ENCODE data around the gene BIRC5.
"Not testable (repeated sequence)": the region's sequence is repeated elsewhere in the genome, so short reads cannot be mapped to it uniquely, and the experiment has no call there.

Gene BIRC5

DNA sequence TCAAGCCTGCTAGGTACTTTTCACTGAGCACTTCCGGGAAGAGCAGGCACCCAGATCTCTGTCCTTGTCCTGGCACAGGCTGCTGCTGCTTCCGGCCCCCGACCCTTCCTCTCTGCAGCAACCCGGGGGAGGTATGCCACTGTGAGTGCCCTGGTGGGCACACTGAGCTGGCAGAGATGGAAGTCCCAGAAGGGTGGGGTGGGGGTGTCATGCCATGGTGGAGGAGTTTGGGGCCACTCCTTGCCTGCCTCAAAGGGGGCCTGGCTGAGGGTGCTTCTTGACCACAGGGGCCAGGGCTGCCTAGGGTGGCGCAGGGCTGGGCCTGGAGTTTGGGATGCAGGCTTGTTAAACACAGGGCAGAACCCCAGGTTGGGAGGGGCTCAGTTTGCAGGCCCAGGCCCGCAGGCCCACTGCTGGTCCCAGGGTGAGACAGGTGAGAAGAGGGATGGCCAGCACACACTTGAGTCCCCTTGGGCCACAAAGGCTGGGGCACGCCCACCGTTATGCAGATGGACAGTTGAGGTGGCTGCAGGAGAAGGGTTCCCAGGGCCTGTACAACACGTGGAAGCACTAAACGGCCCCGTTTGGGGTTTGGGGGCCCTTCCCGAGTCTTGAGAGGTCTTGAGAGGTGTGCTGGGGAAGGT is 26.1 kb downstream of the BIRC5 start:
- DNase-seq (ENCODE audit: low read depth), result no peak

DNA sequence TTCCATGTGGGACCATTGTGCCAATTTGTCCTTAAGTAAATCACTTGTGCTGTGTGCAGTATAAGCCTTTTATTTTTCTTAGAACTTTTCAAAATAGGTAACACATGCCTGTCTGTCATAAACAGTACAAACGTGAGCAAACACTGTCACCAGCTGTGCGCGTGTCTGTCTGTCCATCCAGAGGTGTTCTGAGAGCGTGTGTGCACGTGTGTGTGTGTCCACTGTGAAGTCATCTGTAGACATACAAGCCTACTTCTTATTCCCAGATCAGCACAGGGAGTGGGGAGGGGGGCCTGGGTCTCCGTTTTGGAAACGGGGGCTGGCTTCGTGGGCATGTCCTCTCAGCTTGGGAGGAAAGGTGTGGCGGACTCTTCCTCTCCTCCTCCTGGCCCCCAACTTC is 26.8 kb downstream of the BIRC5 start:
- no peak for DNase-seq (ENCODE audit: low read depth)

DNA sequence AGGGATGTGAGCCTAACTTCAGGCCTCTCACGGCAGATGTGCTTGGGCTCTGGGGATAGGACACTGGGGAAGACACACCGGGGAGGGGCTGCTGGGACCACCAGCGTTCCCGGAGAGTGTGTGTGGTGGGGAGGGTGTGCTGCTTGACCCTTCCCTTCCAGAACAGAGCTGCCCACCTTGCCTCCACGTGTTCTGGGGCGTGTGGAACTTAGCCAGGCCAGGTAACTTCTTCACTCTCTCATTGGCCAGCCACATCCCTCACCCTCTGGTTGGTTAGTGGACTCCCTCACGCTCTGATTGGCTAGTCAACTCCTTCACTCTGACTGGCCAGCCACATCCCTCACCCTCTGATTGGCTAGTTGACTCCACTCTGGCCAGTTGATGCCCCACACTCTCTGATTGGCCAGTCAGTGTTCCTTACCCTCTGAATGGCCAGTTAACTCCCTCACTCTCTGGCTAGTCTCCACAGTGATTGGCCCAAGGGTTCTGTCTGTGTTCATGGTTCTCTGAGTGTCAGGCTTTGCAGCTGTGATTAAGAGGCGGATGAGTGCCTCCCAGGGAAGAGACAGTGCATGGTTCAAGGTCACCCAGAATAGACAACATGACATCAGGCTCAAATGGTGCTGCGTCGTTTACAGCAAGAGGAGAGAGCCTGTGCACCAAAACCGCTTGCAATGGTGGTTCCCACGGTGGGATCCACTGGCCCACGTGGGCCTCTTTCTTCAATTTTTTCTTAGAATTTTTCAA is 27.4 kb downstream of the BIRC5 start:
- peak; percentile 72 for DNase-seq (ENCODE audit: low read depth)

DNA sequence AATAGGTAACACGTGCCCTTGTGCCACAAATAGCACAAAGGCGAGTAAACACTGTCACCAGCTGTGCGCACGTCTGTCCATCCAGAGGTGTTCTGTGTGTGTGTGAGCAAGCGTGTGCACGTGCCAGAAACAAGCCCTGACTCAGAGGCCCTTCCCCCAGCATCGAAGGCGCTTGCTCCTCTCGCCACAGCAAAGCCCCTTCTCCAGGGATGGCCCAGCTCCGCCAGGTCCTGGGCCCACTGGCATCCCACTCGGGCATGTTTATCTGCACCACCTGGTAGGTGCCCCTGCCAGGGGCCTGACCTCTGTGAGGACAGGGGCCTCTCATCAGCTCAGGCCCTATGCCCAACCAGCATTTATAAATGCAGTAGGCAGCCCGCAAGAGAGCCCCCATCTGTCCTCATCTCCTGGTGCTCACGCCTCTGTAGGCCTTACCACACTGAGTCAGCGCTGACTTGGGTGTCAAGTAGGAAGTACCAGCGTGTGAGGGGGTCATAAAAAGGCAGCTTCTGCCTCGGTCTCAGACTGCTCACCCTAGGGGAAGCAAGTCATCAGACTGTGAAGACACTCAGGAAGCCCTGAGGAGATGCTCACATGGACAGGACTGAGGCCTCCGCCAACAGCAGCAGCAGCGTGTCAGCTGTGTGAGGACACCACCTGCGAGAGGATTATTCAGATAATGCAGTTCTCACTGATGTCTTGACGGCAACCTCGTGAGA is 28.1 kb downstream of the BIRC5 start:
- no peak for DNase-seq (ENCODE audit: low read depth)

DNA sequence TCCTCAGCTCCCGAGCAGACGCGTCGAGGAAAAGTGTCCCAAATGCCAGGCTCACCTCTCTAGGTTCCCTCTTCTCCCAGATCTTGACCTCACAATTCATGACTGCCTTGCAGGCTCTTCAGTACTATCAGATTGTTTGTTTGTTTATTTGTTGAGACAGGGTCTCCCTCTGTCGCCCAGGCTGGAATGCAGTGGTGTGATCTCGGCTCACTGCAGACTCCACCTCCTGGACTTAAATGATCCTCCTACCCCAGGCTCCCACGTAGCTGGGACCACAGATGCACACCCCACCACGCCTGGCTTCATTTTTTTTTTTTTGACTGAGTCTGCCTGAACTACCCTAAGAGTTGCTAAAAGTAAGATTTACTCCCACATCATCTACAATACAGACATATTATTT is 33.3 kb downstream of the BIRC5 start:
- no peak for DNase-seq (ENCODE audit: low read depth)

DNA sequence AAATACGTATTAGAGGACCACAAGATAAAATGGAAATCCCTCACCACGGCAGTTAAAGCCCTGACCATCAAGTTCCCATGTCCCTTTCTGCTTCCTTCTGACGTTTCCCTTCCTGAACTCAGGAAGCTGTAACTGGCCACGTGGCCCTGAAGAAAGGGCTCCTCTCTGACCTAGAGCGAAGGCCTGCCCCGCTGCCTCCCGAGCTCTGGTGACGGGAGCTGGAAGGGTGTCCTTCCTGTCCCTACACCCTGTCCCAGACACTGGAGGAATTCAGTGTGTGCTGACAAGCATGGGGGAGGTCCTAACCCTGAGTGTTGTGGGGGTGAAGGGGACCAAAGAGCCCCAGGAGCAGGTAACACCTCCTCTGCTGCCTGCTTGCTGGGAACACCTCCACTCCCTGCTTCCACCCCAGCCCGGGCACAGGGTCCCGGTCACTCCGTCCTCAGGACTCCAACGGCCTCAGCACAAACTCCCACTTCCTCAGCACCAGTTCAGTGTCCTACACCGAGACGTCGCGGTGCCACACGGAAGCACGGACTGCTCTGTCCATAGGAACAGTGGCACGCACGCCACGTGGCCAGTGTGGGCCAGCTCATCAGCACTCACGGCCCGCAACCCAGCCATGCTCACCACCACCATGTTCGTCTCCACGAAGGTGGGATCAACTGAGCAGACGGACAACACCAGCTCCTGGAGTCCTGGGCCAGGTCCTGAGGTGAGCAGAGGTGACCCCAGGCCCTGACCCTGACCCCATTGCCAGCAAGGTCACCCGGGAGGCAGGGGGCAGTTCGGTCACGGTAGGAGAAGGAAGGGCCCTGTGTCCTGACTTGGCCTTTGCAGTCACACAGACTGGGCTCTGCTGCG is 34.2 kb downstream of the BIRC5 start:
- DNase-seq (ENCODE audit: low read depth), result no peak

DNA sequence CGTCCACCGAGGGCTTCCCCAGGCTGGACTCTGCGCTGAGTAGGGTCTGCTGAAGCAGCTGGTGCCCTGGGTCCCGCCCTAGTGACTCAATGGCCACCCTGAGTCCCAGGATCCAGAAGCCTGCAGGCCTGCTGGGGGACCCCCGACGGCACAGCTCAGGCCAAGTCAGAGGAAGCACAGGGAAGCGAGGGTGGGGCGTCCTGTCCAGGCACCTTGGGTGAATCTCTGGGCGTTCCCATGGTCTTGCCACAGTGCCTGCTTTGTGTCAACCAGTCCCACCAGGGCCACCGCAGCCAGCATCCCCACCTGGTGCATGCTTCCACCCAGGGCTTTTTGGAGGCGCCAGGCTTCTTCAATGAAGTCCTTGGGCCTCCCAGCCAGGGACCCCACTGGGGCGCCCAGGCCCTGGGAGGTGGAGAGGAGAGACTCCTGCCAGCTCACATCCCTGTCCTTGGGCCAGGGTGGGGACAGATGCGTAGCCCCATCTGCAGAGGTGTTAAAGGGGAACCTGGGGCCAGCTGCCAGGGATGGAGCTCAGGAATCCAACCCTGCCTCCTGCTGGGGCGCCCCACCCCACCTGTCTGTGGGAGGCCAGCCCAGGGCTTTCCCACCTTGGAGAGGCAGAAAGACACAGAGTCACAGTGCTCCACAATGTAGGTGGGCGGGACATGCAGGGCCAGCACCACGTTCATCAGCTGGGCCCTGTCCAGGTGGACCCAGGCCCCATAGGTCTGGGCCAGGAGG is 35.2 kb downstream of the BIRC5 start:
- no peak for DNase-seq (ENCODE audit: low read depth)

DNA sequence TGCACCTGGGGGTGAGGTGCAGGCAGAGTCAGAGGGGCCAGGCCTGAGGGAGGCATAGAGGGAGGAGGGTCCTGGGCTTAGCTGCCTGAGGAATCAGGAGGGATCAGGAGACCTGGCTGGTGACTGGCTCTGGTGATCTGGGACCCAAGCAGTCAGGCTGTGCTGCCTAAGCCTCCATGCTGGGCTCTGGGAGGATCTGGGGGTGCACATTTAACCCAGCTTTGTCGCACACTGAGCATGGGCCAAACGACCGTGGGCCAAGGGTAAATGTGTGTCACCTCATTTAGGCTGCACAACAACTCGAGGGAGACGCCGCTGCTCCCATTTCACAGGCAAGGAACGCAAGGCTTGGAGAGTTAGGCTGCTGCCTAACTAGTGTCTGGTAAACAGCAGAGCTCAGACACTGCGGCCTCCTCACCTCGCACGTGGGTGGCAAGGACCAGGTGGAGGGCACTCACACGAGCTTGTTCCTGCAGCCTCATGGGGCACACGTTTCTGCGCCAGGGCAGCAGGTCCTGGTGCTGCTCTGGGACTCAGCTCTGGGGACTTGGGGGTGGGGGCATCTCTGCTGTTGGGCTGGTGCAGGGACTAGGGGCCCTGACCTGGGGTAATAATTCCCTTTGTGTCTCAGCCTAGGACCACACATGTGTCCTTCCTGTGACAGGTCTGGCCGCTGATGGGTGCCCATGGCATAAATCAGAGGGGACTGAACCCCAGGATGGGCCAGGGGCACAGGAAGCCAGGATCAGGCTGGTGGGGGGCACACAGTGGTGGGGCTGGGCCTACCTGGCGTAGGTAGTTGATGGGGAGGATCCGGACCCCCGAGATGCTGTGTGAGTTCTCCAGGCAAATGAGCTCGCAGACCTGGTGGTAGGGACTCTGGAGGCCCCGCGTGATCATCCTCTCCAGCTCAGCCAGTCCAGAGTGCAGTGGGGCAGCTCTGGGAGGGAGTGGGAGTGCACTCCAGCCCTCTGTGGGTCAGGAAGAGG is 36.1 kb downstream of the BIRC5 start:
- DNase-seq (ENCODE audit: low read depth), result no peak

DNA sequence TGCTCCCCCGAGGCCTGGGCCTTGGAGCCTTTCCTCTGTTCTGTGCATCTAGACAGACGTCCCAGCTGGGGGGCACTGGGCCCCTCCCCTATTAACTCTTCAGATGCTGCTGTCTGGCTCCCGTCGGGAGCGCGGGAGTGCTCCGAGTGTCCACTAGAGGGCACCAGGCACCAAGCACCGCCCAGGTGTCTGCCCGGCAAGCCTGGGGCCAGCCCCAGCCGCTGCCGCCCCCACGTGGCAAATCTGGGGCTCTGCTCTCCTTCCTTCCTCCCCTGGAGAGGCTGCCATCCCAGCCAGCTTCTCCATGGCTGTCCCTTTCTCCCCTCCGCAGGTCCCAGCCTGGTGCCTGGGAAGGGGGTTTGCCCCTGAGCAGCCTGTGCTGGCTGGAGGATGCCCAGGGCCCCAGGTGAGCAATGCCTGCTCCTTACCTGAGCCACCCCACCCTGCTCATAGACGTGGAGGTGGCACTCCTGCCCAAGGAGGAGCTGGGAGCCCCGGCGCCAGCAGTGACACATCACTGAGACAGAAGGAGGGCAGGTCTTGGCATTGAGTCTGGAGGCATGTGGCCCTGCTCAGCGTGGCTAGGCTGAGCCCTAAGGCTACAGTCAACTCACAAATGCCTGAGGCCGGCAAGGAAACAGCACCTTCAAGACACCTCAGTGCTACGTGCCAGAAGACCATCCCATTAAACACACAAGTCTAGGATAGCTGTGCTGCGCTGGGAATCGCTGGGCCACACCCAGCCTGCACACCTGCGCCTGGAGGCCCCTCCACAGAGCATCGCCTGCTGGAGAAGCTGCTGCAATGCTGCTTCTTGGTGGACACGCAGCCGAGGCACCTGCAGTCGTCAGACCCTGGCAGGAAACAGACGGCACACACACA is 37.1 kb downstream of the BIRC5 start:
- DNase-seq (ENCODE audit: low read depth), result peak; percentile 81

DNA sequence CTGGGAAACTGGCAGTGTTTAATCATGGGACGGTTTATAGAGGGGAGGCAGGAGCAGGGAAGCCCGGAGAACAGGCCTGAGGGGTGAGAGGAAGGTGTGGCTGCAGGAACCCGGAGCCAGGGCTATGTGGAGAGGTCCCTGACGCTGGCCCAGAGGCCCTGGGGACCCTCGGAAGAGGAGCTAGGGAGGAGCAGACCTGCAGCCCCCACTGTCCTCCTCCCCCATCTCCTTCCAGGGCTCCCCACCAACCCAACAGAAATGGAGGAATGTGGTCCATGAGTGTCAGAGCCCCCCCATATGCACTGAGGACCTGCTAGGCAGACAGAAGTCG is 37.7 kb downstream of the BIRC5 start:
- no peak for DNase-seq (ENCODE audit: low read depth)

DNA sequence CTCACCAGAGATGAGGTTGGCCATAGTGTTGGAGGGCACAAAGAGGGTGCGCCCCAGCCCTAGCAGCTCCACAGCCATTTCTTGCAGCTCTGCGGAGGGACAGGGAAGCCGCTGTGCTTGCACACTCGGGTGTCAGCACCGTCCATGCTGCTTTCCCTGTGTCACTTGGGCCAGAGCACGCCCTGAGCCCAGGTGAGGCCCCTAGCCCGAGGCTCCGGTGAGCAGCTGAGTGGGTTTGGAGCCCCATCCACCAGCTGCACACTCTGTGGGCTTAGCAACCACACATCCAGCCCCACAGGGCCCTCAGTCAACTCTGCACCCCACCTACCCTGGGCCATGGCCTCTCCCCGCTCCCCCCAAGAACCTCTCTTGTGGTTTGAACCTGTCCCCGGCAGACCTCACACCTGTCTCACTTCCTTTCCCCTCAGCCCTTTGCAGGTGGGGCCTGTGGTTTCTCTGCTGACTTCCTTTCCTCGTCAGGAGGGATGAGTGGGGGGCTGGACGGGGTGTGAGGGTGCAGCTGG is 38.1 kb downstream of the BIRC5 start:
- DNase-seq (ENCODE audit: low read depth), result no peak

DNA sequence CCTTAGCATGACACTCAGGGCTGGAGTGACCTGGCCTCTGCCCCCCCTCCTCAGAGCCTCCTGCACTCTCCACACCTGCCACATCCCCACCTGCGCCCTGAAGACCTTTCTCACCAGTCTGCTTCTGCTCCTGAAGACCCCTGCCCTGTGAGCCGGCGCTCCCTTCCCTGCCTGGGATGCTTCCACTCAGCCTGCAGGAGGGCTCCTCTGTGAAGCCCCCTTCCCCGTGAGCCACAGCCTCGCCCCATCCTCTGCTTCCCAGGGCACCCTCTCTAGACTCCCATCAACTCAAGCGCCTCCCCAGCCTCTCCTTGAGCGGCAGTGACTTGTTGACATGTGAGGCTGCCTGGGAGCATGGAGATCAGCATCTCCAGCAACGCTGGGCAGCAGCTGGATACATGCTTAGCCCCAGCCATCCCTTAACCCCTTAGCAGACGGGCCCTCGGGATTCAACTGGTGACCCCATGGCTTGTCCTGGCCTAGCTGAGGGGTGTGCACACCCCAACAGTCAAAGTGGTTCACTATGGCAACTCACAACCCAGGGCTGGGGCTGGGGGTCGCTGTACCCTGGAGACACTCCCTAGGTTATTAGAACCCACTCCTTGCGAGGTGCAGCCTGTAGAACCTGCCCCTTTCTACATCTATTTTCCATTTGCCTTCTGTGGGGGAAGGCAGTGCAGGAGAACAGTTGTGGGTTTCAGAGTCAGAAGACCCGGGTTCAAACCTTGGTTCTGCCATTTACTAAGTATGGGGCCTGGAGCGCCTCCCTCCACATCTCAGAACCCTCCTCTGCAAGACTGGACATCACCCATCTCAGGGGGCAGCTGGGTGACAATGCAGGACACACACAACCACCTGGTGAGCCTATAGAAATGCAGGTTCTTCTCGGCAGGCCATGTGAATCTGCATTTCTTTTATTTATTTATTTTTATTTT is 38.9 kb downstream of the BIRC5 start:
- no peak for DNase-seq (ENCODE audit: low read depth)

DNA sequence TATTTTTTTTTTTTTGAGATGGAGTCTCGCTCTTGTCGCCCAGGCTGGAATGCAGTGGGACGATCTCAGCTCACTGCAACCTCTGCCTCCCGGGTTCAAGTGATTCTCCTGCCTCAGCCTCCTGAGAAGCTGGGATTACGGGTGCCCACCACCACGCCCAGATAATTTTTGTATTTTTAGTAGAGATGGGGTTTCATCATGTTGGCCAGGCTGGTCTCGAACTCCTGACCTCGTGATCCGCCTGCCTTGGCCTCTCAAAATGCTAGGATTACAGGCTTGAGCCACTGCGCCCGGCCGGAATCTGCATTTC is 39.5 kb downstream of the BIRC5 start:
- DNase-seq (ENCODE audit: low read depth), result not testable (repeated sequence)

DNA sequence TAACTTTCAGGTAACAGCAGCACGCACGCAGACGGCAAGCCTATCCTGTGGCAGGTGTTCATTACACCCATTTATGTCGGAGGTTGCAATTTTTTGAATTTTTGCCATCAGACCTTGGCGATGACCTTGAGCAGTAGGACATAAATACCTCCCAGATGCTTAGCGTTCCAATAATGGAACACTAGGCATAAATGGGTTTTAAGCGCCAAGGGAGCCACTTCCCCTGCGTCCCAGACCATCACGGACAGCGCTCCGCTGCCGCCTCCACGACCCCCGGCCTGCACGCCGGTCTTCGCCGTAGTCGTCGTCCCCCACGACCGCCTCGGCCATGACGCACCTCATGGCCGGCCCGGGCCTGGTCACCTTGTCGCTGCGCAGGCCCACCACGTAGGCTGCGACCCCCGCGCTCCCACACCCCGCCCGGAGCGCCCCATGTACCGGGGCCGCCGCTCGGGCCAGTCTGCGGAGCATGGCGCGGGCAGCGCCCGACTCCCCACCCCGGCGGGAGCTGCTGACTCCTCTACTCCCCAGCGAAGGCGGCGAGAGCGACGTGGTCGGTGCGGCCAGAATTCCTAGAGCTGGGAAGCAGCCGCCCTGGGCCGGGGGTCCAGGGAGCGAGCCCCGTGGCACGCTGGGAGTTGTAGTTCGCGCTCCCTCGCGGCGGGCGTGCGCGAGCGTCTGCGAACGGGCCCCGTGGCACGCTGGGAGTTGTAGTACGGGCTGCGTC is 40.1 kb downstream of the BIRC5 start:
- DNase-seq (ENCODE audit: low read depth), result peak; percentile 83

DNA sequence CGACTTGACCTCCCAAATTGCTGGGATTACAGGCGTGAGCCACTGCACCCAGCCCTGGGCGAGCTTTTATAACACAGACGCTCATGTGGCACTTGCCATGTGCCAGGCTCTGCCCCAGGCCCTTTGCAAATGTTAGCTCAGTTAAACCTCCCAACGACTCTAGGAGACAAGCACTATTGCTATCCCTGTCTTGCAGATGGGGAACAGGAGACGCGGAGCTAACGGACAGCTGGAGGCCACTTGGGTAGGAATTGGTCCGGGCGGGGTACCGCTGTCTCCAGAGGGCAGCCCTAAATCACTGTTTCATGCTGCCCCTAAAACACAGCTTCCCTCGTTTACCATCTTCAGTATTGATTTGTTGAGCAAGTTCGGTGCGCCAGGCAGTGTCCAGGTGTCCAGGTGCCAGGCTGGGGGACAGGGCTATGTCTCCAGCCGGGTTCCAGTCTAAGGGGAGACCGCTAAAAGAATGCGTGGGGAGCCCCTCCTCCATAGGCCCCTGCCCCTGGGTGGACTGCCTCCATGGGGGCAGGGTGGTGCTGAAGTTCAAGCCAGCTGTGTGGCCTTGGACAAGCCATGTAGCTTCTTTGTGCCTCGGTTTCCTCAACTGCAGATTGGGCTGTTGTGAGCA is 41.1 kb downstream of the BIRC5 start:
- DNase-seq (ENCODE audit: low read depth), result no peak

DNA sequence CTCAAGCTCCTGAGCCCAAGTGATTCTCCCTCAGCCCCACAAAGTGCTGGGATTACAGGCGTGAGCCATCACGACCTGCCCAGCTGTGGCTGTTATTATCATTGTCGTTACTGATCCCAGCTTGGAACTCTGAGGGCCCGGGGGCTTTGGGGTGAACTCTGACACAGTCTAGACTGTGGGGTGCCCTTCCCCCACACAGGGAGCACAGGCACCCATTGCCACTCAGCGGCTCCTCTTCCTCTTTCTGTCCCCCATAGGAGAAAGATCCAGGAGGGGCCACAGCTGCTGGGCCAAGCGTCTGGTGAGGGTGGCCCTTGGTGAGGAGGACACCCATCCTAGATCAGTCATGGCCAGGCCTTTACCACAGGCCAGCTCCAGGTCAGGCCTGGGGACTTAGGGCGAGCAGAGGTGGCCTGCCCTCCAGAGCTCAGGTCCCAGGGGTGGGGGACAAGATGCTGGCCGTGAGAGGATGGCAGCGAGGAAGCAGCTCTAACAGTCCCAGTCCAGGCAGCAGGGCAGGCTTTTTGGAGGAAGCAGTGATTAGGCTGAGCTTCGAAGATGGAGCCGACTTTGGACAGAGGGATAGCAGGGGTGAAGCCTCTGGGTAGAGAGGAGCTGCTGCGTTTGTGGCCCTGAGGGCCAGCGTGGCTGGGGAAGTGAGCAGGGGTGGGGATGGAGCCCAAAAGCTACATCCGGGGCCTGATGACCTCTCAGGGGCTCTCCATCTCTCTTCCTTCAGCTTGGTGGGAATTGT is 42.1 kb downstream of the BIRC5 start:
- DNase-seq (ENCODE audit: low read depth), result no peak

Data from CMK (cell line).